ENCODE results near the gene SFXN4. TPM values are rescaled to one million over a fixed set of nuclear protein-coding genes. Genes with fewer than 3 reads are reported as not detected.

SFXN4 gene
- total and polyA plus RNA-seq, 2 of the 13 experiments (the other 11 are each of a cell fraction or from before 2014, with no cell fraction given), result 47.7 to 64.9 TPM

DNA sequence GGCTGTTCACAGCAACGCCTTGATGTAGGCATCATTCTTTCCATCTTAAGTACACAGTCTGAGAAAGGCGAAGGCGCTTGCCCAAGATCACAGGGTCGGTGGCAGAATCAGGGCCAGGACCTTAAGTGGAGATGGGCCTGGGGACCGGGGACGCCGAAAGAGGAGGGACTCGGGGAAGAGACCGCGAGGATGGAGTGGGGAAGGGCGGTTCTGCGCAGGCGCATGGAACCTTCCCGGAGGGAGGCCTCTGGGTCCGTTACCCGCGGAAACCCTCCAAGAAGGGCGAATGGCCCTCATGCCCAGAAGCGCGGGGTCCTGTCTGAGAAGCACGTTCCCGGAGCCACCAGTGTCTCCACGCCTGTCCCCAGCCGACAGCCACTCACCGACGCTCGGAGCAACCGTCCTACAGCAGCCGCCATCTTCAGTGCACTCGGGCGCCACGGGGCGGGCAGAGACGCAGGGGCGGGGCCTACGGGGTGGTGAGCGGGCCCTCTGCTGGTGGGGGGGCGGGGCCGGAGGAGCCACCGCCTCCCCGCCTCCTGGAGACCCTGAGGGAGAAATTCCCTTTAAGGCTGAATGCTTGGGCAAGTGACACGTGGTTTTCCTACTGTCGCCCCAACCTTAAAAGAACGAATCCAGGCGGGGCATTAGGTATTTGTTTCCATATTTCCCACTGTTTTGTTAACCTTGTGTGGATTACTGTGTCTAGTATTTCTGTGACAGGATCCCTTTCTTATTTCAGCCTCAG lies 13.0 kb upstream of the SFXN4 start, which contains the start of gene PRDX3 (continued):
- TF ChIP-seq MZF1 (CRISPR knock-in tag; IDR thresholded peaks at IDR 0.05; ENCODE audit: borderline replicate concordance), result no peak
- TF ChIP-seq ZNF776 (CRISPR knock-in tag; IDR thresholded peaks at IDR 0.05), result peak; percentile 63; the same call in 1 of the 2 replicates
- TF ChIP-seq ZNF143 (CRISPR knock-in tag; IDR thresholded peaks at IDR 0.05), result no peak; the same call in 1 of the 2 replicates
- TF ChIP-seq ZNF570 (CRISPR knock-in tag; IDR thresholded peaks at IDR 0.05; ENCODE audit: borderline replicate concordance), result no peak
- TF ChIP-seq, protein P1, sequence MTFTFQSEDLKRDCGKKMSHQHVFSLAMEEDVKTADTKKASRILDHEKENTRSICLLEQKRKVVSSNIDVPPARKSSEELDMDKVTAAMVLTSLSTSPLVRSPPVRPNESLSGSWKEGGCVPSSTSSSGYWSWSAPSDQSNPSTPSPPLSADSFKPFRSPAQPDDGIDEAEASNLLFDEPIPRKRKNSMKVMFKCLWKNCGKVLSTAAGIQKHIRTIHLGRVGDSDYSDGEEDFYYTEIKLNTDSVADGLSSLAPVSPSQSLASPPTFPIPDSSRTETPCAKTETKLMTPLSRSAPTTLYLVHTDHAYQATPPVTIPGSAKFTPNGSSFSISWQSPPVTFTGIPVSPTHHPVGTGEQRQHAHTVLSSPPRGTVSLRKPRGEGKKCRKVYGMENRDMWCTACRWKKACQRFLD (CRISPR knock-in tag; IDR thresholded peaks at IDR 0.05; ENCODE audit: borderline replicate concordance), result 0 out of 2 replicates have a peak, but pooled peaks have one; percentile 66
- TF ChIP-seq CENPBD1 (CRISPR knock-in tag; IDR thresholded peaks at IDR 0.05; ENCODE audit: borderline replicate concordance, low read depth), result no peak
- peak; percentile 78; the same call in 1 of the 3 replicates for TF ChIP-seq MXI1 (IDR thresholded peaks at IDR 0.05; ENCODE audit: borderline replicate concordance, low read depth, low read length)
- TF ChIP-seq ZNF597 (CRISPR knock-in tag; IDR thresholded peaks at IDR 0.05), result no peak
- TF ChIP-seq SMAD3 (CRISPR knock-in tag; IDR thresholded peaks at IDR 0.05), result no peak
- TF ChIP-seq SNAPC2 (CRISPR knock-in tag; IDR thresholded peaks at IDR 0.05), result no peak
- TF ChIP-seq ZNF710 (CRISPR knock-in tag; IDR thresholded peaks at IDR 0.05; ENCODE audit: borderline replicate concordance), result no peak; the same call in 1 of the 2 replicates
- peak; percentile 35; the same call in 1 of the 2 replicates for TF ChIP-seq MED1 (CRISPR knock-in tag; IDR thresholded peaks at IDR 0.05)
- no peak for TF ChIP-seq ZNF3 (CRISPR knock-in tag; IDR thresholded peaks at IDR 0.05)
- no peak for TF ChIP-seq KDM6A (CRISPR knock-in tag; IDR thresholded peaks at IDR 0.05; ENCODE audit: low read depth)
- TF ChIP-seq ZNF703 (CRISPR knock-in tag; IDR thresholded peaks at IDR 0.05; ENCODE audit: borderline replicate concordance), result no peak
- TF ChIP-seq GRHL1 (CRISPR knock-in tag; conservative IDR thresholded peaks at IDR 0.05), result no peak
- TF ChIP-seq, protein P2, sequence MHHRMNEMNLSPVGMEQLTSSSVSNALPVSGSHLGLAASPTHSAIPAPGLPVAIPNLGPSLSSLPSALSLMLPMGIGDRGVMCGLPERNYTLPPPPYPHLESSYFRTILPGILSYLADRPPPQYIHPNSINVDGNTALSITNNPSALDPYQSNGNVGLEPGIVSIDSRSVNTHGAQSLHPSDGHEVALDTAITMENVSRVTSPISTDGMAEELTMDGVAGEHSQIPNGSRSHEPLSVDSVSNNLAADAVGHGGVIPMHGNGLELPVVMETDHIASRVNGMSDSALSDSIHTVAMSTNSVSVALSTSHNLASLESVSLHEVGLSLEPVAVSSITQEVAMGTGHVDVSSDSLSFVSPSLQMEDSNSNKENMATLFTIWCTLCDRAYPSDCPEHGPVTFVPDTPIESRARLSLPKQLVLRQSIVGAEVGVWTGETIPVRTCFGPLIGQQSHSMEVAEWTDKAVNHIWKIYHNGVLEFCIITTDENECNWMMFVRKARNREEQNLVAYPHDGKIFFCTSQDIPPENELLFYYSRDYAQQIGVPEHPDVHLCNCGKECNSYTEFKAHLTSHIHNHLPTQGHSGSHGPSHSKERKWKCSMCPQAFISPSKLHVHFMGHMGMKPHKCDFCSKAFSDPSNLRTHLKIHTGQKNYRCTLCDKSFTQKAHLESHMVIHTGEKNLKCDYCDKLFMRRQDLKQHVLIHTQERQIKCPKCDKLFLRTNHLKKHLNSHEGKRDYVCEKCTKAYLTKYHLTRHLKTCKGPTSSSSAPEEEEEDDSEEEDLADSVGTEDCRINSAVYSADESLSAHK (CRISPR knock-in tag; IDR thresholded peaks at IDR 0.05; ENCODE audit: borderline replicate concordance), result no peak
- TF ChIP-seq, protein P3, sequence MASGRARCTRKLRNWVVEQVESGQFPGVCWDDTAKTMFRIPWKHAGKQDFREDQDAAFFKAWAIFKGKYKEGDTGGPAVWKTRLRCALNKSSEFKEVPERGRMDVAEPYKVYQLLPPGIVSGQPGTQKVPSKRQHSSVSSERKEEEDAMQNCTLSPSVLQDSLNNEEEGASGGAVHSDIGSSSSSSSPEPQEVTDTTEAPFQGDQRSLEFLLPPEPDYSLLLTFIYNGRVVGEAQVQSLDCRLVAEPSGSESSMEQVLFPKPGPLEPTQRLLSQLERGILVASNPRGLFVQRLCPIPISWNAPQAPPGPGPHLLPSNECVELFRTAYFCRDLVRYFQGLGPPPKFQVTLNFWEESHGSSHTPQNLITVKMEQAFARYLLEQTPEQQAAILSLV (CRISPR knock-in tag; IDR thresholded peaks at IDR 0.05; ENCODE audit: borderline replicate concordance), result peak; percentile 84
